ENCODE measurements around the gene CDH8. TPM values are rescaled to one million over a fixed set of nuclear protein-coding genes. Genes with fewer than 3 reads are reported as not detected.

Gene CDH8
- total RNA-seq, 1 experiment from 2014 or later = not detected

DNA sequence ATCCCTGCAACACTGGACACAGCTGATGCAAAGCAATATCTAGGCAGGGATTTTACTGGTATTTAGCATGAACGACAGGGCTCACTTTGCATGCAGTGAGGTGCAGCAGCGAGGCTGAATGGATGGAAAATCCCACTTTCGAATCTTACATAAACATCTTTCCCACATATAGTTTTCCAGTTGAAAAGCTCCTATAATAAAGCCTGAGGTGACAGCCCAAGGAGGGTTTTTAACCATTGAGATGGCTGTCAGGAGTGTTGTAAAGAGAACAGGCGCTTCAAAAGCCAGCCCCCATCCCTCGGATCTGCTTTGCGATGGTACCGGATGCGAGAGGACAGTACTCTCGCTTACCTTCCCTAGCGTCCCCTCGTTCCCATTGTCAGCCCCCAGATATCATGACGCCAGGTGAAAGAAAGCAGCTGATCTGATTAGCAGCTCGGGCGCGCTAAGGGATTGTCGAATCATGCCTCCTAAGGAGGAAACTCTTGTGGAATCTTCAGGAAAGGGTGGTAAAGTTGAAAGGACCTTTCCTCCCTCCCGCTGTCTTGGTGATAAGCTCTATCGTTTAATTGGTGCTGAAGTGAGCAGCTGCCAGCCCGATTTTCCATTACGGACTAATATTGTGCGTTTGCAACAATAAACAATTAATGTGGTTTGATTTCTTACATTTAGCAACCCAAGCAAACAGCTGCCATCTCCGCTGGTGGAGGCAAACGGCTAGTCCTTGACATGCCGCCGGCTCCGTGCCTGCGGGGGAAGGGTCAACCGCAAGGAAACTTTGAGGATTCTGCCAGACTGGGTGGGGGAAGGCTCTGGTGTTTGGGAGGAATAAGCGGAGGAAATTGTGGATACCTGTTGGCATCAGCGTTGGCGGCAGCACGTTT, 1.8 kb downstream of the CDH8 start:
- in situ Hi-C loops (cut with HindIII; ENCODE audit: low sequenced_read_pairs) = no loop called here
- DNase-seq (ENCODE audit: low spot score) = no peak

DNA sequence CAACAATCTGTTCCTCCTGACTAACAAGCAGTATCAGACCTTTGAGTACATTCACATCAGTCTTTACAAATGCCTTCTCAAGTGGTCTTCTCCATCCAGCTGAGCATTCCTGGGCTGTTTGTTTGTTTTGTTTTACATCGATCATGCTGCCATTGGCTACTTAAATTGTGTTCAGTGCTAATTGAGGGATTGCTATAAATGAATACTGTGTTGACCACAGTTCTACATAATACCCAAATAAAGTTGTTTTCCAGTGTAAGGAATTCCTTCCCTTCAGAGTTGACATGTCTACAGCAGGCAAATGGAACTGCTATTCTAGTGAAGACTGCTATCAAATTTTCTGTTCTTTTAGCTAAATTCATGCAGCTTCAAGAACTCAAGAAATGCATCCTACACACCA, 3.2 kb downstream of the CDH8 start:
- in situ Hi-C loops (cut with HindIII; ENCODE audit: low sequenced_read_pairs) = no loop called here
- DNase-seq (ENCODE audit: low spot score) = no peak

DNA sequence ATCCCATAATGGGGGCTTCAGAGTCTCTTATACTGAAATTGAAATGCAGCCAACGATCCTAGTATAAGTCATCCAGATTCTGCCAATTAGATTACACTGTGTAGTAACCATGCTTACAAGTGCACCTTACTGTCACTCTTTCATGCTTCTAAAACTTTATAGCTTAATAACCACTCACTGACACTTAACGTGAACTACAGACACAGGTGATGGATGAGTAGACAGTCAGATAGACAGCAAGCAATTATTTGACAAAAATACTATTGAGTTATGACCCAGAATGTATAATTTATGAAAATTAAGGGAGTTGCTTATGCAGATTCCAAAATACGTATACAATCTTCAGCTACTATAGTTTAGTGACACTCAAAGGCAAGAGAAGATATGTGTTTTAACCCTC, 6.3 kb downstream of the CDH8 start:
- no peak for DNase-seq (ENCODE audit: low spot score)
- in situ Hi-C loops (cut with HindIII; ENCODE audit: low sequenced_read_pairs) = no loop called here

DNA sequence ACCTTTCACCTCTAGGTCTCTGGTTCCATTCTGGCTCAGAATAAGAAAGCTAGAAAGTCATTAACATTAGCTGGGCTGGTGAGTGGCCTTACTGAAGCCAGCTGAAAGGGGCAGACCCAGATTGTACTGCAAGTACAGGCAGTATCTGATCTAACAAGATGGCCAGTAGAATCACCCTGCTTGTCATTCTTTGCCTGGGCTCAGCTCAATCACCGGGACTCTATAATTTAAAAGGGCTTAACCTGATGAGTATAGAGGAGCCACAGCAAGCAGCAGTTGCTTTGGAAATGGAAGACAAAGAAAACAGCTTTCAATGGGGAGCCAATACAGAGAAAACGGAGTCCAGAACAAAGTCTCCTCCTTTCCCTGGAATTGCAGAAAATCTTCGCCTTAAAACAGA, 13.6 kb downstream of the CDH8 start:
- in situ Hi-C loops (cut with HindIII; ENCODE audit: low sequenced_read_pairs) = no loop called here
- DNase-seq (ENCODE audit: low spot score) = no peak

DNA sequence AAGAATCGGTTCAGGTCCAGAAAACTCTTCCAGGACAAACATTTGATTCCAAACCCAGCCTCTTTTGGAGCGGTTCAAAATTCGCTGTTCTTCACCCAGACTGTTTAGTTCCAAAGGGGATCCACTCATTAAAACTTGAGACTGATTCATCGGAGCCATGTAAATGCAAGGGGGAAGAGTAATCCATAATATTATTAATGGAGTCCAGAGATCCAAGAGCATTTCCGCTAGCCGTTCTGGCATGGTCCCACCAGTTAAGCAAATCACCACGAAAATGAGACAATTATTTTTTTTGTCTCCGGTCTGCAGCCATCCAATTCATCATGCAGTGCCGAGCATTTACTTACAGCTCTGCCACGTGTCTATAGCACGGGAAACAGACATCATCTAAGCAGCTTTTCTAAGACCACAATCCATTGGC, 15.1 kb downstream of the CDH8 start:
- in situ Hi-C loops (cut with HindIII; ENCODE audit: low sequenced_read_pairs) = no loop called here
- no peak for DNase-seq (ENCODE audit: low spot score)

DNA sequence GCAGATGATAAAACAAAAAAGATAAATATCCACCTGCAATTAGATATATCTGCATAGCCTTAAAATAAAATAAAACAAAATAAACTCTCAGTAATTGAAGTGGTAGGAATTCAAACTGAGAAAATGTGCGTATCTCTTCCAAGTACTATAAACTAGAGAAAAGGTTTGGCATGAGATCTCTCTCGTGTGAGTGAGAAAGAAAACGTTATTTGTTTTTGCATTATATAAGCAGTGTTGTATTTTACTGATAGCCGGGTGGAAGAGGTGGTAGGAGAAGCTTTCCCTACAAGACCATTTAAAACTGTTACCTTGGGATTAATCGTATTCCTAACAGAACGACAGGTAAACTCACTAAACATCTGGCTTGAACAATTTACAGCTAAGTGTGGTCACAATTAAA, 15.6 kb downstream of the CDH8 start:
- no peak for DNase-seq (ENCODE audit: low spot score)

DNA sequence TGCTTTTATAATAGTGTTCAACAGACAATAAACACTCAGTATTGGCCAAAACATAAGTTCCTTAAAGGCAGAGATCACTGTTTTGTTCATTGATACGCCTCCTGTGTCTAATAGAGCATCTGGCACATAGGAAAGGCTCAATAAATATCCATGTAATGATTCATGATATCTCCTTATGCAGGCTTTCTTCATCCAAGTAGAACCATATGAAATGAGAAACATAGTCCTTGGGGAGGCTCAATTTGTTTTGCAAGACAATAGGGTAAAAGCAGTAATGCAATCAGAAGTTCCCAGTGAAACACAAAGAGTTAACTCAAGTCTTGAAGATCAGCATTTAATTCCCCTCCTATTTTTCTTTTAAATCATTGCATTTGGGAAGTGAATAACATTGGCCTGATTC, 16.4 kb downstream of the CDH8 start:
- DNase-seq (ENCODE audit: low spot score) = no peak
- in situ Hi-C loops (cut with HindIII; ENCODE audit: low sequenced_read_pairs) = no loop called here

More for the DNA sequence above, 15.6 kb downstream of the CDH8 start:
- in situ Hi-C loops (cut with HindIII; ENCODE audit: low sequenced_read_pairs) = no loop called here

DNA sequence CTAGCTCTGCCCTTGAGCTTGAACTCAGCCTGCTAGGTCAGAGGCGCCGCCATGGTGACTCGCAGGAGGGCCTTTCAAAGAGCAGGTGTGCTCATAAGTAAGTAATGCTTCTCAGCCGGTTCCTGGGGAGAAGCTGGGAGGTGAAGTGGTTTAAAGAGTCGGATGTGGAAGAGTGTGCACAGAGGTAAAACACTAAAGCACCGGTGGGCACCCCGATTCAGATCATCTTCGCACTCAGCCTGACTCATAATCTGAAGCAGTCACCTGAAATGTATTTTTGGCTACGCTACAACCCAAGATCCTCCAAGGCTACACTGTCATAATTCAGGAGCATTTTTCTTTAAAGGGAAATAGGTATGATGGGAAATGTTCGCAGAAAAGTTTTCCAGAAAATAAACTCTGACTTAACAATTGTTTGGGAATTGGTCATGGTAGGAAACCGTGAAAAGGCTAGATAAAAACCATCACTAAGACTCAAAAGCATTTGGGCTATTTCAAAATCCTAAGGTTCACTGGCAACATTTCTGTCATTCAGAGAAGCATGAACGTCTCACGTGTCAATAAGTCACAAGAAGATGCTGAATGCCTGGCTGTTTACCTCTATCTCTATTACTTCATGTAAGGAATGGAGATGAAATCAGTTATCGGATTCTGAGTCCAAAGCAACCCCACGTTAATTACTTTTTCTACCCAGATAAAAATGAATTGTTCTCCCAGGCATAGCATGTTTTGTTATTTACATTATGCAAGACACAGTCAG, 17.8 kb downstream of the CDH8 start:
- in situ Hi-C loops (cut with HindIII; ENCODE audit: low sequenced_read_pairs) = no loop called here

DNA sequence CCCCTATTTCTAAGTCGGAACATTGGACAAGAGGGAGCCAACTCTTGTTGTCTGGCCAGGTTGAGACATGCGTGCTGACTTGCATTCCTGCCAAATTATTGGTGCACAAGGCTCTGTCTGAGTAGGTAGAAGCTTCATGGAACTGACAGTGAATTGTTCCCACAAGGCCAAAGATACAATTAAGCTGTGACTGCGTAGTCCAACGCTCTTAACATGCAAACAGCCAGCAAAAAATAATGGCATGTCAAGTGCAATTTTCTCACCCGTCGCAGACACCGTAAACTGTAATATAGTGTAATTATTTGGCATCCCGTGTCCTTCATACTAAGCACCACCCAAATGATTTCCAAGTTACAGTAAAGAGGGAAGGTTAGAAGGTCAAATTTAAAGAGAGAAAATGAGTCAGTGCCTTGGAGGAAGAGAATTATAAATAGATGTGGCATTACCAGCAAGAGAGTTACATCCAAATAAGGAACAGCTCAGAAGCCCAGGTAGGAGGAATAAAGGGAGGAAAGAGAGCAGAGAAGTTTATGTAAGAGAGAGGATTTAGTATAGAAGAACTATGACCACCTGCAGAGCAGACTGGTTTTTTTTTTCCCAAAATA, 21.8 kb downstream of the CDH8 start:
- in situ Hi-C loops (cut with HindIII; ENCODE audit: low sequenced_read_pairs) = no loop called here

More for the DNA sequence above, 17.8 kb downstream of the CDH8 start:
- DNase-seq (ENCODE audit: low spot score) = no peak

DNA sequence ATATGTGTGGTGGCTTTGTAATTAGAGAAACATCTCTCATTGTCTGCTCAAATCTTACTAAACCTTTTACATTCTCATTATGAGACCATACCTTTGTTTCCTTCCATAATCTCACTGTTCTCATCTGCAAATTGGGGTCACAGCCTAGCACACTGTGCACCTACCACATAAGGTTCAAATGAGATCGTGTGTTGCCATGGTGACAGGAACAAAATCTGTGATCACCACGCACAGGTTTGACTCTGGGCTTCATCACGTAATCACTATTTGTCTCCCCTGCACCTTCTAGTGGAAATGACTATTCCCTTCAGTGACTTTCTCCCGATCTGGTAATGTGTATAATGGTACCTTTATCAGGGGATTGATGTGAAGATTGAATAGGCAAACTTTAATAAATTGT, 26.1 kb downstream of the CDH8 start:
- in situ Hi-C loops (cut with HindIII; ENCODE audit: low sequenced_read_pairs) = no loop called here
- DNase-seq (ENCODE audit: low spot score) = no peak

More for the DNA sequence above, 21.8 kb downstream of the CDH8 start:
- DNase-seq (ENCODE audit: low spot score) = no peak

DNA sequence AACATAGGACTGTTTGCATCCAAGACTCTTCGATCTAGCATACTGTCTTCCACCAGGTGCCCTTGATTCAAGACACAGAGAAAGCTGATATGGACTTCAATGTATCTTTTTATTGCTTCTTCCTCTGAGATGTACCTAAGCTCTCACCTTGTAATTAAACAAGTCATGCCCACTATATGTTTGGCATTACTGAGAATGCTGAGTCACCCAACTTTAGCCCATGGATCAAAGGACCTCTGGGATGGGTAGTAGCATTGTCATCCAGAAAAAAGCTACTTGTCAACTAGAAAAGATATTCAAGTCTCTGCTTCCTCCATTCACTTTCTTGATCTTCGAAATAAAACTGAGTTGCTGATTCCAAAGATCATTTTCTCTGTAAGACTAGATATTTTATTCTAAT, 37.8 kb downstream of the CDH8 start:
- no peak for DNase-seq (ENCODE audit: low spot score)
- in situ Hi-C loops (cut with HindIII; ENCODE audit: low sequenced_read_pairs) = no loop called here

DNA sequence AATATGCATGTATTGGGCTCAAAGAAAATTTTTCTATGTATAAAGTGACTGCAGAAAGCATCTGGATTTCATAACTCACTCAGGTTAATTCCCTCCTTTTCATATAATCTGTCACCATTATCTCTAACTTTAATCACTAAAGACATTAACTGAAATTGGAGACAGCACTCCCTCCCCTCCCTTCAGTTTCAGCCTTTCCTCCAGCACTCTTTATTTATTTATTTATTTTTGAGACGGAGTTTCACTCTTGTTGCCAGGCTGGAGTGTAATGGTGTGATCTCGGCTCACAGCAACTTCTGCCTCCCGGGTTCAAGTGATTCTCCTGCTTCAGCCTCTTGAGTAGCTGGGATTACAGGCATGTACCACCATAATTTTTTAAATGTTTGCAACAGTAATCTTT, 43.1 kb downstream of the CDH8 start:
- in situ Hi-C loops (cut with HindIII; ENCODE audit: low sequenced_read_pairs) = no loop called here
- DNase-seq (ENCODE audit: low spot score) = no peak

DNA sequence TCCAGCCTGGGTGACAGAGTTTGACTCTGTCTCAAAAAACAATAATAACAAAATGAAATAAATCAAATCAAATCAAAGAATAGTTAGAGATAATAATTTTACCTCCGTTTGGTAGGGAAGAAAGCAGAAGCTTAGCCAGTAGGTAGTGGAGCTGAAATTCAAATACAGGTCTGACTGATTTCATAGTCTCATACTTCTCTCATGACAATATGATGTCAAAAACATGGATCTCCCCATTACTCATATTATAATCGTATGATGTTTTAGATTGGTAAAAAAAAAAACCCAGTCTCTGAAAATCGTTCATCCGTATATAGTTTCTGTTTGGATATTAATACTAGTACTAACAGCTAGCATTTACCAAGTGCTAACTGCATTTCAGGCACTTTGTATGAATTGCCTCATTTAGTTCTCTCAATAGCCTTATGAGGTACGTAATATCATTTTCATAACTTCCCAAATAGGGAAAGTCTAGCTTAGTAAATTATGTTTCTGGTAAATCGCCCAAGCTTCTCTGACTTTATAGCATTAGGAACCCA, 48.7 kb downstream of the CDH8 start:
- DNase-seq (ENCODE audit: low spot score) = no peak
- in situ Hi-C loops (cut with HindIII; ENCODE audit: low sequenced_read_pairs) = no loop called here

DNA sequence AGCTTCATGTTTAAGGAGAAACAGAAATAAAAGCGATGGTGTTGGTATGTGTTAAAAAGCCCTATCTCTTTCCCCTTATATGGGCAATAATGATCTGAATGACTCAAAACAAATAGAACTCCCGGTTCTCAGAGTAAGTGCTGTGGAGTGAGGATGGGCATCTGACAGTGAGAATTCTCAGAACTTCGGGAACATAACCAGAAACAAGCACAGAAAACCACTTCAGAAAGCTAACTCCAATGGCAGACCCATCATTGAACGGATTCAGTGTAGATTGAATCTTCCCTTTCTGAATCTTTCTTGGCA, 67.2 kb downstream of the CDH8 start:
- in situ Hi-C loops (cut with HindIII; ENCODE audit: low sequenced_read_pairs) = no loop called here

DNA sequence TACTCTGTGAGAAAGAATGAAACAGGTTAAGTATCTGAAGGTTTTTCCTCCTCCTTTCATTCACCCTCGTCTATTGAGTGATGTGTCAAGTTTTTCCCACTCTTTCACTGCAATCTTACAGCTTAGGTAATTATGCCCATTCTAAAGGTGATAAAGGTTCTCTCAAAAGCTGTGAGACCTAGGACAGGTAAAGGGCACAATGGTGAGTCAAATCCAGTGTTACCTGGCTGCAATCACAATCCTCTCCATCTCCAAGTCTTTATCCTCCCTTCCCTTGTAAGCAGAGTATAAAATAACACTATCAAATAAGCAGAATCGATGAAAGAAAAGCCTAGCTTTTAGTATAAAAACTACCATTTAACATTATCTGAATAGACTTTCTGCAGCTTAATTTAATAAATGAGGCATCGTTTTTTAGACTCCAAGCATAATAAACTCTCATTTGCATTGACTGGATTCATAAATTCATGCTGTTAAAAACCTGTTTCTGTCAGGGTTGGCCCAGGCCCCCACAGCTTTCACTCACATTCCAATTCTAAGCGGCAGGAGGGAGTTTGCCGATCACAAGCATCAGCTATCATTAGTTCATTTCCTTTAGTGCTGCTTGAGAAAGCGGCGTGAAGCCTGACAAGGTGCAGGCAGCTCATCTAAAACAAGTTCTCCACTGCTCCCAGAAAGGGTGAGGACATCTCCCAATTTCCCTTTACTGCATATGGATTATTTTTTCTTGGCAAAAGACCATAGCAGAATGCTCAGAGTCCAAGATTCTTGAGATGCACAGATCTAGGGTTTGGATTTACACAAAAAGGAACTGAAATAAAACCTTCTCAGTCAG, 67.8 kb downstream of the CDH8 start:
- DNase-seq (ENCODE audit: low spot score) = no peak
- in situ Hi-C loops (cut with HindIII; ENCODE audit: low sequenced_read_pairs) = no loop called here

More for the DNA sequence above, 67.2 kb downstream of the CDH8 start:
- DNase-seq (ENCODE audit: low spot score) = no peak

DNA sequence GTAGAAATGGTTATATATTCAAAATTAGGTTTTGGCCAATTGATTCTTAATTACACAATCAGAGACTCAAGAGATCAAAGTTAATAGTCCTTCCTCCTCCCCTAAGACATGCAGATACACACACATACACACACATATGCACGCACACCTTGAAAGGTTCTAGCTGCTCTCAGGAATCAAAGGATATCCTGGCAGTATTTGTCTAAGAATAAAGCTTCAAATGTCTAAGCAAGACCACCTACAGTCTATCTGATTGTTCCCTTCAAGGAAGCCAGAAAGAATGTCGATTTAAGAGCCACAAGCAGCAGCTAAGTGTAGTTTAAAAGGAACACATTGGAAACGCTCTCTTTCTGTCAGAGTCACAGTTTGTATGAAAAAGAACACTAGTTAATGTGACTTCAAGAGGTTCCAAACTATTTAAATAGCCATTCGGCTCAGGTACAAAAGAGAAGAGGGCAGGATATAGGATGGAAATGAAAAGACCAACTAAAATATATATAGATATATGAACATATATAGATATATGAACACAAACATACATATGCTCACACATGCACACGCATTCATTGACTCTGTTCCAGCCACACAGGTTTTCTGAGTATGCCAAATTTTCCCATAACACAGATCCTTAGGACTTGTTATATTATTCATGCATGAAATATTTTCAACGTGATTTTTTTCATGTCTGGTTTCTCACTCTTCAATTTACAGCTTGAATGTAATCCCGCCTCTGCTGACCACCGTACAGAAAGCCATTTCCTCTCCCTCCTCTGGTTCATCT, 79.0 kb downstream of the CDH8 start:
- in situ Hi-C loops (cut with HindIII; ENCODE audit: low sequenced_read_pairs) = no loop called here
- no peak for DNase-seq (ENCODE audit: low spot score)

DNA sequence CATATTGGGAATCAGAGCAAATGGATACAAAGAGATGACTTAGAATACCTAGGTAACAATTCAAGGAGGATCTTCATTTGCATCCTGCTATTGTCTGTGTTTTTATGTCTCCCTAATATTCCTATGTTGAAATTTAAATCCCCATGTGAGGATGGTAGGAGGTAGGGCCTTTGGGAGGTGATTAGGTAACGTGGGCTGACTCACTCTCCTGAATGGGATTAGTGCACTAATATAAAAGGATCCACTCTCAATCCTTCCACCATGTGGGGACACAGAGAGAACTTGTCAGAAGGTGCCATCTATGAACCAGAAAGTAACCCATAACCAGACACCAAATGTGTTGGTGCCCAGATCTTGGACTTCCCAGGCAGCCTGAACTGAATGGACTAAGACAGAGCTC, 83.4 kb downstream of the CDH8 start:
- no peak for DNase-seq (ENCODE audit: low spot score)
- in situ Hi-C loops (cut with HindIII; ENCODE audit: low sequenced_read_pairs) = no loop called here

DNA sequence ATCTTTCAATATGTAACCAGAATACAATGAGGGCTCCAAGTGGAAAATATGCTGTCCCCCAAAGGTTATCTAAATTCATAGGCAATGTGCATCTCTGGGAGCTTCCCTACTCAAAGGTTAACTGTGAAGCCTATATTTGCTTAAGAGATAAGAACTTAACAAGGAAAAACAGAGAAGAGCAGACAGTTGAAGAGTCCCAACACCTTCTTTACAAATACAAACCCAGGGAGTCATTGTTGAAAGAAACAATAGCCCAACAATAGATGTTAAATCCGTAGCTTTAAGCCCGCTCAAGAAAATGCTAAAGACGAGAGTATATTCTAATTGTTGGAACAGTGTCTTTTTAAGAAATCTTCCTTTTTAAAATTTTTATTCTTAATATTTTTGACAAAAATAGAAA, 87.8 kb downstream of the CDH8 start:
- DNase-seq (ENCODE audit: low spot score) = no peak
- in situ Hi-C loops (cut with HindIII; ENCODE audit: low sequenced_read_pairs) = no loop called here
